B cell (primary cell): ENCODE results near the gene LRRC74B.

Experiments
- EZH2 ChIP-seq: IDR thresholded peaks from 2 replicates; pipeline ENCODE4 v1.6.1; 2012; ENCODE audit warnings: borderline replicate concordance, low read depth, mild to moderate bottlenecking, moderate library complexity, low read length; ENCODE audit not compliant: insufficient read depth, poor library complexity, severe bottlenecking
- TF ChIP-seq, protein P1 (sequence below): fragments of 200-600 bp; IDR thresholded peaks from one replicate; pipeline ENCODE4 v1.8.0; 2022; ENCODE audit warnings: antibody characterized with exemption, mild to moderate bottlenecking

- TF ChIP-seq, protein P1, sequence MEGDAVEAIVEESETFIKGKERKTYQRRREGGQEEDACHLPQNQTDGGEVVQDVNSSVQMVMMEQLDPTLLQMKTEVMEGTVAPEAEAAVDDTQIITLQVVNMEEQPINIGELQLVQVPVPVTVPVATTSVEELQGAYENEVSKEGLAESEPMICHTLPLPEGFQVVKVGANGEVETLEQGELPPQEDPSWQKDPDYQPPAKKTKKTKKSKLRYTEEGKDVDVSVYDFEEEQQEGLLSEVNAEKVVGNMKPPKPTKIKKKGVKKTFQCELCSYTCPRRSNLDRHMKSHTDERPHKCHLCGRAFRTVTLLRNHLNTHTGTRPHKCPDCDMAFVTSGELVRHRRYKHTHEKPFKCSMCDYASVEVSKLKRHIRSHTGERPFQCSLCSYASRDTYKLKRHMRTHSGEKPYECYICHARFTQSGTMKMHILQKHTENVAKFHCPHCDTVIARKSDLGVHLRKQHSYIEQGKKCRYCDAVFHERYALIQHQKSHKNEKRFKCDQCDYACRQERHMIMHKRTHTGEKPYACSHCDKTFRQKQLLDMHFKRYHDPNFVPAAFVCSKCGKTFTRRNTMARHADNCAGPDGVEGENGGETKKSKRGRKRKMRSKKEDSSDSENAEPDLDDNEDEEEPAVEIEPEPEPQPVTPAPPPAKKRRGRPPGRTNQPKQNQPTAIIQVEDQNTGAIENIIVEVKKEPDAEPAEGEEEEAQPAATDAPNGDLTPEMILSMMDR: no peak
- TF ChIP-seq EZH2: no peak
Observed at GRCh38 chr22:21014726-21015465, 30.9 kb upstream of the LRRC74B start, which contains the start of gene P2RX6.
